ENCODE measurements around the gene SORCS3.

DNA sequence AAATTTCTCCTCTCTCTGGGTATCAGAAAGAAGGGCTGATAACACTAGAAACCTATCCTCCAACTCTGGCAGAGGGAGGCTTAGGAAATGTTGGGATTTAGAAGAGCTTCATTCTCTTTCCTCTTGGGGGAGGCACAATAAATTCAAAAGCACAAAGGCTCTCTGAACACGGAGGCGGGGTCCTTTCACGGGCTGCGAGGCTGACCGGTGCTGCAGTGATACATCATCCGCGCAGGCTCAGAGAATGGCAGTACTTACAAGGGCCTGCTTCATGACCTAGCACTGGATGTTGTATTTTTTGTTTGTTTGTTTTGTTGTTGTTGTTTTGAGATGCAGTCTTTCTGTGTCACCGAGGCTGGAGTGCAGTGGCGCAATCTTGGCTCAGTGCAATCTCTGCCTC, 306.2 kb downstream of the SORCS3 start:
- TF ChIP-seq, protein P1, sequence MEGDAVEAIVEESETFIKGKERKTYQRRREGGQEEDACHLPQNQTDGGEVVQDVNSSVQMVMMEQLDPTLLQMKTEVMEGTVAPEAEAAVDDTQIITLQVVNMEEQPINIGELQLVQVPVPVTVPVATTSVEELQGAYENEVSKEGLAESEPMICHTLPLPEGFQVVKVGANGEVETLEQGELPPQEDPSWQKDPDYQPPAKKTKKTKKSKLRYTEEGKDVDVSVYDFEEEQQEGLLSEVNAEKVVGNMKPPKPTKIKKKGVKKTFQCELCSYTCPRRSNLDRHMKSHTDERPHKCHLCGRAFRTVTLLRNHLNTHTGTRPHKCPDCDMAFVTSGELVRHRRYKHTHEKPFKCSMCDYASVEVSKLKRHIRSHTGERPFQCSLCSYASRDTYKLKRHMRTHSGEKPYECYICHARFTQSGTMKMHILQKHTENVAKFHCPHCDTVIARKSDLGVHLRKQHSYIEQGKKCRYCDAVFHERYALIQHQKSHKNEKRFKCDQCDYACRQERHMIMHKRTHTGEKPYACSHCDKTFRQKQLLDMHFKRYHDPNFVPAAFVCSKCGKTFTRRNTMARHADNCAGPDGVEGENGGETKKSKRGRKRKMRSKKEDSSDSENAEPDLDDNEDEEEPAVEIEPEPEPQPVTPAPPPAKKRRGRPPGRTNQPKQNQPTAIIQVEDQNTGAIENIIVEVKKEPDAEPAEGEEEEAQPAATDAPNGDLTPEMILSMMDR (IDR thresholded peaks at IDR 0.05): no peak
- no peak for TF ChIP-seq POLR2A (IDR thresholded peaks at IDR 0.05; ENCODE audit: low read depth)
- TF ChIP-seq POLR2AphosphoS5 (IDR thresholded peaks at IDR 0.05): no peak
- no peak for TF ChIP-seq EP300 (IDR thresholded peaks at IDR 0.05)

All from esophagus muscularis mucosa (tissue), 4 donors.